Endothelial cell of umbilical vein (primary cell): Measurements from ENCODE around the gene FHIP1B. TPM values are rescaled to one million over a fixed set of nuclear protein-coding genes. Genes with fewer than 3 reads are reported as not detected.

ENCODE experiments used
- BruUV-seq: library from RNA; stranded (reverse); fragments of 400-500 nt; replicated peaks from 2 replicates; lab custom pipeline; 2021; lab: Mats Ljungman, UMichigan
- CTCF ChIA-PET: fragments of 300-600, 350-600 bp; sonication (Branson Sonifier 250); formaldehyde crosslinking; loops from one replicate; lab custom pipeline; 2021; ENCODE audit warnings: antibody characterized with exemption, inconsistent platforms; lab: Charles Lee
- POLR2A ChIA-PET: fragments of 300-600, 350-600 bp; sonication (Branson Sonifier 250); formaldehyde crosslinking; loops from one replicate; lab custom pipeline; 2021; ENCODE audit warnings: antibody characterized with exemption, inconsistent platforms; lab: Charles Lee
- DNase-seq: peaks from one replicate; pipeline ENCODE4 v3.0.0-alpha.2; 2011; ENCODE audit warnings: low read depth, low spot score
- FAIRE-seq: peaks from 2 replicates; lab custom pipeline; 2011; peaks lifted over from hg19 to GRCh38; lab: Jason Lieb, UNC
- H2AFZ ChIP-seq: 2 replicates; pipeline ENCODE4 v1.6.0; 2012; ENCODE audit warnings: low read depth, low read length, control low read depth, inconsistent platforms
- H3K27ac ChIP-seq: 2 replicates; pipeline ENCODE4 v1.5.1; 2011; ENCODE audit warnings: low read depth, mild to moderate bottlenecking, control low read depth, low read length, moderate library complexity; ENCODE audit not compliant: insufficient read depth
- H3K27me3 ChIP-seq, 2 experiments: 2 replicates each; pipeline versions ENCODE4 v1.6.0 to v1.6.1; 2011; ENCODE audit warnings: low read length in 2 of 2, mixed read lengths in 1 of 2; ENCODE audit not compliant: control insufficient read depth in 2 of 2, insufficient read depth in 2 of 2
- H3K36me3 ChIP-seq, 2 experiments: 2 replicates in 1 of 2; 3 replicates in 1 of 2; pipeline ENCODE4 v1.5.1; 2011; ENCODE audit warnings: low read length in 2 of 2, mild to moderate bottlenecking in 1 of 2, moderate library complexity in 1 of 2; ENCODE audit not compliant: control insufficient read depth in 2 of 2, insufficient read depth in 2 of 2; ENCODE audit errors: extremely low read depth in 1 of 2
- H3K4me1 ChIP-seq: 3 replicates; pipeline ENCODE4 v1.5.1; 2011; ENCODE audit warnings: mild to moderate bottlenecking, low read length; ENCODE audit not compliant: control insufficient read depth, insufficient read depth; ENCODE audit errors: extremely low read depth
- H3K4me2 ChIP-seq: 2 replicates; pipeline ENCODE4 v1.6.1; 2011; ENCODE audit warnings: low read length, control low read depth, mixed read lengths; ENCODE audit not compliant: insufficient read depth
- H3K4me3 ChIP-seq, 3 experiments: fragments of 200-600 bp in 1 of 3; sonication (generic), shearing (Covaris generic) in 1 of 3; replicated peaks in 1 of 3; 2 replicates each; pipeline ENCODE4 v1.5.1; 2011 to 2016; ENCODE audit warnings: control low read depth in 3 of 3, low read length in 3 of 3, mild to moderate bottlenecking in 2 of 3, inconsistent platforms in 1 of 3, low read depth in 1 of 3, moderate library complexity in 1 of 3; ENCODE audit not compliant: insufficient read depth in 1 of 3
- H3K79me2 ChIP-seq: 2 replicates; pipeline ENCODE4 v1.6.0; 2012; ENCODE audit warnings: low read length, inconsistent platforms; ENCODE audit not compliant: control insufficient read depth, insufficient read depth
- H3K9ac ChIP-seq: replicated peaks from 2 replicates; pipeline ENCODE3; 2011; ENCODE audit warnings: low read length, control low read depth; ENCODE audit not compliant: insufficient read depth; ENCODE audit errors: extremely low read depth
- H3K9me1 ChIP-seq: replicated peaks from 3 replicates; pipeline ENCODE4 v1.6.0; 2011; ENCODE audit warnings: mild to moderate bottlenecking, low read length; ENCODE audit not compliant: control insufficient read depth, insufficient read depth; ENCODE audit errors: extremely low read depth
- H3K9me3 ChIP-seq: replicated peaks from 2 replicates; pipeline ENCODE4 v1.5.1; 2012; ENCODE audit warnings: low read length, inconsistent platforms; ENCODE audit not compliant: control insufficient read depth, insufficient read depth
- H4K20me1 ChIP-seq: replicated peaks from 2 replicates; pipeline ENCODE3; 2011; ENCODE audit warnings: mild to moderate bottlenecking, low read length; ENCODE audit not compliant: control insufficient read depth, insufficient read depth; ENCODE audit errors: extremely low read depth
- EZH2 ChIP-seq: IDR thresholded peaks from 2 replicates; pipeline ENCODE4 v1.6.1; 2012; ENCODE audit warnings: borderline replicate concordance, low read depth, mild to moderate bottlenecking, moderate library complexity, low read length, inconsistent platforms; ENCODE audit not compliant: severe bottlenecking
- FOS ChIP-seq: IDR thresholded peaks from 2 replicates; pipeline ENCODE4 v1.6.1; 2011; ENCODE audit warnings: mild to moderate bottlenecking, low read length, moderate library complexity, borderline replicate concordance; ENCODE audit not compliant: insufficient read depth
- GATA2 ChIP-seq: IDR thresholded peaks from 2 replicates; pipeline ENCODE4 v1.7.0; 2011; ENCODE audit warnings: low read depth, mild to moderate bottlenecking, moderate library complexity, mixed read lengths, low read length; ENCODE audit not compliant: insufficient read length, insufficient read depth
- JUN ChIP-seq: IDR thresholded peaks from 2 replicates; pipeline ENCODE4 v1.6.1; 2011; ENCODE audit warnings: borderline replicate concordance, low read depth; ENCODE audit not compliant: insufficient read length, insufficient read depth
- MYC ChIP-seq: IDR thresholded peaks from one replicate; pipeline ENCODE4 v1.6.1; 2011; ENCODE audit warnings: mild to moderate bottlenecking, low read depth, low read length
- POLR2A ChIP-seq: IDR thresholded peaks from 2 replicates; pipeline ENCODE4 v1.6.1; 2012; ENCODE audit warnings: low read depth, mild to moderate bottlenecking, control low read depth, low read length
- POLR2AphosphoS5 ChIP-seq: IDR thresholded peaks from 2 replicates; pipeline ENCODE4 v1.6.1; 2012; ENCODE audit warnings: low read depth, mild to moderate bottlenecking, control low read depth, low read length, moderate library complexity; ENCODE audit not compliant: insufficient read depth
- dilution Hi-C: fragments of 300-500 bp; cut with MboI; formaldehyde crosslinking; loops from one replicate; pipeline ENCODE4 v1.15.0; 2019; ENCODE audit warnings: low sequenced_read_pairs; ENCODE audit not compliant: extremely low pct_ligation_motif_present
- intact Hi-C: fragments of 100-400 bp; cut with micrococcal nuclease; formaldehyde crosslinking; loops from one replicate; pipeline ENCODE4 v1.10.0; 2022
- polyA plus RNA-seq, 4 experiments: library from polyadenylated mRNA; depleted of rRNA in 3 of 4; stranded (reverse) in 3 of 4; unstranded in 1 of 4; fragments of >200 nt; gene quantifications; 2 replicates each; pipeline versions ENCODE4 v1.2.1 to v1.2.3, GENCODE V29; 2011 to 2012; ENCODE audit warnings: missing spikeins in 1 of 4
- total RNA-seq: library from RNA; stranded (reverse); gene quantifications from 2 replicates; pipeline ENCODE4 v1.2.3, GENCODE V29; 2021
- TF ChIP-seq, protein P1 (sequence below): IDR thresholded peaks from 2 replicates; pipeline ENCODE4 v1.6.1; 2011; ENCODE audit not compliant: insufficient read depth, insufficient read length
- TF ChIP-seq, protein P2 (sequence below), 2 donors: IDR thresholded peaks; 1 replicate in 1 of 2; 2 replicates in 1 of 2; pipeline ENCODE4 v1.5.1; 2011; ENCODE audit warnings: low read length in 2 of 2, mild to moderate bottlenecking in 2 of 2, moderate library complexity in 2 of 2, control low read depth in 1 of 2, inconsistent platforms in 1 of 2, low read depth in 1 of 2; ENCODE audit not compliant: insufficient read depth in 1 of 2; ENCODE audit errors: extremely low read depth in 1 of 2

The FHIP1B gene
- total and polyA plus RNA-seq, 2 donors (not counting 3 experiments of a cell fraction or from before 2014, with no cell fraction given): 21.3 to 50.1 TPM

DNA sequence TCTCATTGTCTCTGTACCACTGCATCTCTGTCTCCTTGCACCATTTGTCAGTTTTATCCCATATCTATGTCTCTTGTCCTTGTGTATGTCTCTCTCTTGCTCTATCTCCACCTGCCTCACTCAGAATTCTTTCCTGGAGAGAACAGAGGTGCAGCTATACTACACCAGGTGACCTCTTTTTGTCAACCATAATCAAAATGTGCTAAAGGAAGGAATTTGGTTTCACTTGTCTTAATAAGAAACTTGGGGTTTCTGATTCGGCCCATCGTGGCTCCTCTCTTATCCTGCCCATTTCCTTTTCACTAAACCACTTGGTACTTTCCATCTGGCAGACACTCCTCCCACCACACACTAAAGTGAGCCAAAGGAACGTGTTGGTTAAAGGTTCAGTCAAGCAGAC is 31.1 kb downstream of the FHIP1B start:
- H2AFZ ChIP-seq: no peak overlapping the region
- POLR2A ChIA-PET: no interaction called here
- FAIRE-seq: no peak

More for the DNA sequence above, 31.1 kb downstream of the FHIP1B start:
- intact Hi-C loops (no loop called here), dilution Hi-C loops (no loop called here)
- Histone ChIP-seq H3K79me2 (no peaks in the 10 kb centered on the region), H3K36me3 (no peaks in the 10 kb centered on the region), H3K27me3 (no peaks in the 10 kb centered on the region), H3K27ac (no peak overlapping the region), H3K4me2 (no peak overlapping the region), H4K20me1 (no peaks in the 10 kb centered on the region), H3K9ac (no peak overlapping the region), H3K9me3 (no peaks in the 10 kb centered on the region), H3K4me1 (no peaks in the 10 kb centered on the region), H3K9me1 (no peaks in the 10 kb centered on the region), H3K4me3 (no peak overlapping the region)
- BruUV-seq: no TSS peak
- TF ChIP-seq EZH2: no peak
- no peak for TF ChIP-seq POLR2AphosphoS5
- TF ChIP-seq MYC: no peak
- TF ChIP-seq FOS: no peak
- TF ChIP-seq JUN: no peak
- TF ChIP-seq, protein P1, sequence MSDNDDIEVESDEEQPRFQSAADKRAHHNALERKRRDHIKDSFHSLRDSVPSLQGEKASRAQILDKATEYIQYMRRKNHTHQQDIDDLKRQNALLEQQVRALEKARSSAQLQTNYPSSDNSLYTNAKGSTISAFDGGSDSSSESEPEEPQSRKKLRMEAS: no peak
- no peak for TF ChIP-seq POLR2A
- TF ChIP-seq, protein P2, sequence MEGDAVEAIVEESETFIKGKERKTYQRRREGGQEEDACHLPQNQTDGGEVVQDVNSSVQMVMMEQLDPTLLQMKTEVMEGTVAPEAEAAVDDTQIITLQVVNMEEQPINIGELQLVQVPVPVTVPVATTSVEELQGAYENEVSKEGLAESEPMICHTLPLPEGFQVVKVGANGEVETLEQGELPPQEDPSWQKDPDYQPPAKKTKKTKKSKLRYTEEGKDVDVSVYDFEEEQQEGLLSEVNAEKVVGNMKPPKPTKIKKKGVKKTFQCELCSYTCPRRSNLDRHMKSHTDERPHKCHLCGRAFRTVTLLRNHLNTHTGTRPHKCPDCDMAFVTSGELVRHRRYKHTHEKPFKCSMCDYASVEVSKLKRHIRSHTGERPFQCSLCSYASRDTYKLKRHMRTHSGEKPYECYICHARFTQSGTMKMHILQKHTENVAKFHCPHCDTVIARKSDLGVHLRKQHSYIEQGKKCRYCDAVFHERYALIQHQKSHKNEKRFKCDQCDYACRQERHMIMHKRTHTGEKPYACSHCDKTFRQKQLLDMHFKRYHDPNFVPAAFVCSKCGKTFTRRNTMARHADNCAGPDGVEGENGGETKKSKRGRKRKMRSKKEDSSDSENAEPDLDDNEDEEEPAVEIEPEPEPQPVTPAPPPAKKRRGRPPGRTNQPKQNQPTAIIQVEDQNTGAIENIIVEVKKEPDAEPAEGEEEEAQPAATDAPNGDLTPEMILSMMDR (IDR thresholded peaks at IDR 0.05; ENCODE audit: extremely low read depth in 1 of 2, insufficient read depth in 1 of 2, low read depth in 1 of 2, low read length in 2 of 2): no peak
- no peak for TF ChIP-seq GATA2
- DNase-seq: no peak
- CTCF ChIA-PET: no interaction called here
